Calu3 (cell line): Measurements from ENCODE around the gene CPM. TPM values are rescaled to one million over a fixed set of nuclear protein-coding genes. Genes with fewer than 3 reads are reported as not detected.

Experiments
- BruUV-seq: library from RNA; stranded (reverse); fragments of 400-500 nt; replicated peaks from 2 replicates; lab custom pipeline; 2021; lab: Mats Ljungman, UMichigan
- CTCF ChIA-PET: fragments of 300-600 bp; sonication (Branson Sonifier 250); formaldehyde crosslinking; loops from one replicate; lab custom pipeline; 2022; ENCODE audit warnings: antibody characterized with exemption; lab: Charles Lee
- DNase-seq: peaks from one replicate; pipeline ENCODE4 v3.0.0; 2022
- H3K27ac Mint-ChIP-seq: one replicate; pipeline ENCODE4 v1.8.0; 2022; ENCODE audit warnings: mixed read lengths; ENCODE audit not compliant: unreplicated experiment
- H3K27me3 Mint-ChIP-seq: one replicate; pipeline ENCODE4 v1.8.0; 2022; ENCODE audit warnings: mixed read lengths; ENCODE audit not compliant: unreplicated experiment
- H3K36me3 Mint-ChIP-seq: one replicate; pipeline ENCODE4 v1.8.0; 2022; ENCODE audit warnings: mild to moderate bottlenecking, moderate library complexity, mixed read lengths; ENCODE audit not compliant: insufficient read depth, unreplicated experiment
- H3K4me1 Mint-ChIP-seq: one replicate; pipeline ENCODE4 v1.8.0; 2022; ENCODE audit warnings: mild to moderate bottlenecking, low read depth, mixed read lengths; ENCODE audit not compliant: unreplicated experiment
- H3K4me3 Mint-ChIP-seq: one replicate; pipeline ENCODE4 v1.8.0; 2022; ENCODE audit warnings: mild to moderate bottlenecking, low read depth, moderate library complexity, mixed read lengths; ENCODE audit not compliant: unreplicated experiment
- H3K9me3 Mint-ChIP-seq: one replicate; pipeline ENCODE4 v1.8.0; 2022; ENCODE audit warnings: low read depth, mixed read lengths; ENCODE audit not compliant: unreplicated experiment
- intact Hi-C: fragments of 100-400 bp; cut with micrococcal nuclease; formaldehyde crosslinking; loops from one replicate; pipeline ENCODE4 v1.10.0; 2022; ENCODE audit not compliant: unreplicated experiment
- total RNA-seq: library from RNA; stranded (reverse); gene quantifications from 2 replicates; pipeline ENCODE4 v1.2.3, GENCODE V29; 2022
- TF ChIP-seq, protein P1 (sequence below): fragments of 200-600 bp; IDR thresholded peaks from one replicate; pipeline ENCODE4 v1.8.0; 2022; ENCODE audit warnings: antibody characterized with exemption; ENCODE audit not compliant: unreplicated experiment

The CPM gene
- total RNA-seq, 1 experiment from 2014 or later = 11.9 TPM

DNA sequence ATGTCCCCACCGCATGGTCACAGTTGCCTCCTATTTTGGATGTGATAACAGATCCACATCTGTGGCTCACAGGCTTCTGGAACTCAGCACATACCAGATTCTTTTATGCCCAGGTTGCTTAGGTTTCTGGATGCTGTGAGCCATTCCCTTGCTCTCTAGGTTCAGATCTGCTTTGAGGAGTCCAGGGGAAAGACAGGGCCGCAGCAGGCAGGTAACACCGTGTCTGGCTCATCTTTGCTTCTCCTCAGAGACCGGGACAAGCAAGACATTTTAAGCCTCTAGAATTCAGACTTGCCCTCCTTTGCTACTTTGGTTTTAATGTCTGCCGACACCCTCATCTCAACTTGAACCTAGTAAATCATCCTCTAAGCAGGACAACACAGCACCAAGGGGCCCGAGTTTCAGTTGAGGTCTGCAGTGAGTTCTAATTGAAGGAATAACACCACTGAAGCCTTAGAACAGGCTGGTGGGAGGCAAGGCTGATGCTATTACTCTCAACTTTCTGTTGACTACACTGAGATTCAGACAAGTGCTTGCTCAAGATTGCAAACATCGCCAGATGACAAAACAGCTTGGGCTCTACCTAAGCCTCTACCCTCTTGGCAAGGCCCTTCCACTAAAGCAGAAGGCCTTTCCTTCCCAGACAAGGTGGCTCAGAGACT is 69.7 kb downstream of the CPM start:
- Mint-ChIP-seq H3K36me3 (no peaks in the 10 kb centered on the region), H3K4me1 (no peaks in the 10 kb centered on the region), H3K27ac (no peak overlapping the region), H3K4me3 (no peak overlapping the region), H3K27me3 (no peaks in the 10 kb centered on the region), H3K9me3 (no peaks in the 10 kb centered on the region)
- CTCF ChIA-PET = interaction anchor here (0.6 kb wide), 1 partner anchor 189 kb away, joined by 3 read pairs; no protein-coding TSS in a partner anchor
- no peak for DNase-seq
- TF ChIP-seq, protein P1, sequence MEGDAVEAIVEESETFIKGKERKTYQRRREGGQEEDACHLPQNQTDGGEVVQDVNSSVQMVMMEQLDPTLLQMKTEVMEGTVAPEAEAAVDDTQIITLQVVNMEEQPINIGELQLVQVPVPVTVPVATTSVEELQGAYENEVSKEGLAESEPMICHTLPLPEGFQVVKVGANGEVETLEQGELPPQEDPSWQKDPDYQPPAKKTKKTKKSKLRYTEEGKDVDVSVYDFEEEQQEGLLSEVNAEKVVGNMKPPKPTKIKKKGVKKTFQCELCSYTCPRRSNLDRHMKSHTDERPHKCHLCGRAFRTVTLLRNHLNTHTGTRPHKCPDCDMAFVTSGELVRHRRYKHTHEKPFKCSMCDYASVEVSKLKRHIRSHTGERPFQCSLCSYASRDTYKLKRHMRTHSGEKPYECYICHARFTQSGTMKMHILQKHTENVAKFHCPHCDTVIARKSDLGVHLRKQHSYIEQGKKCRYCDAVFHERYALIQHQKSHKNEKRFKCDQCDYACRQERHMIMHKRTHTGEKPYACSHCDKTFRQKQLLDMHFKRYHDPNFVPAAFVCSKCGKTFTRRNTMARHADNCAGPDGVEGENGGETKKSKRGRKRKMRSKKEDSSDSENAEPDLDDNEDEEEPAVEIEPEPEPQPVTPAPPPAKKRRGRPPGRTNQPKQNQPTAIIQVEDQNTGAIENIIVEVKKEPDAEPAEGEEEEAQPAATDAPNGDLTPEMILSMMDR = no peak
- intact Hi-C loops = loop anchor here (10.0 kb wide), 1 partner anchor 382 kb away; no protein-coding TSS in a partner anchor
- no TSS peak for BruUV-seq

DNA sequence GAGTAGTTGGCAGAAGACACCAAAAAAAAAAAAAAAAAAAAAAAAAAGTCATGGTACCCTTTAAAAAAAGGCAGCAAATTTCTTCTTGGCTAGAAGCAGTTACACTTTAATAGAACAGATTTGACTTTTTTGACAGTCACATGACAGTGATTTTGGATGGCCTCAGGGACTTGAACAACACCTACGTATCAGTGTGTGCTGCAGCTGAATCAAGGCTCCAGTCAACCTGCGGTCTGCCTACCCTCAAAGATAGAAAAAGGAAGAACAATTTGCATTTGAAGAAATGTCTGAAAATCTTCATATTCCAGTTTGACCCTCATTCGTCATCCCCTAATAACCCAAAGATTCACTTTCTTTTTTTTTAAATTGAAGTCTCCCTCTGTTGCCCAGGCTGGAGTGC is 71.1 kb downstream of the CPM start:
- Mint-ChIP-seq H3K9me3 (no peaks in the 10 kb centered on the region), H3K27ac (no peak overlapping the region), H3K36me3 (no peaks in the 10 kb centered on the region), H3K4me1 (no peaks in the 10 kb centered on the region), H3K4me3 (no peak overlapping the region), H3K27me3 (no peaks in the 10 kb centered on the region)
- intact Hi-C loops = loop anchor here (10.0 kb wide), 1 partner anchor 383 kb away; no protein-coding TSS in a partner anchor
- CTCF ChIA-PET = interaction anchor here (0.7 kb wide), 1 partner anchor 280 kb away, joined by 6 read pairs; no protein-coding TSS in a partner anchor
- no TSS peak for BruUV-seq
- DNase-seq = no peak
- TF ChIP-seq, protein P1 = no peak

DNA sequence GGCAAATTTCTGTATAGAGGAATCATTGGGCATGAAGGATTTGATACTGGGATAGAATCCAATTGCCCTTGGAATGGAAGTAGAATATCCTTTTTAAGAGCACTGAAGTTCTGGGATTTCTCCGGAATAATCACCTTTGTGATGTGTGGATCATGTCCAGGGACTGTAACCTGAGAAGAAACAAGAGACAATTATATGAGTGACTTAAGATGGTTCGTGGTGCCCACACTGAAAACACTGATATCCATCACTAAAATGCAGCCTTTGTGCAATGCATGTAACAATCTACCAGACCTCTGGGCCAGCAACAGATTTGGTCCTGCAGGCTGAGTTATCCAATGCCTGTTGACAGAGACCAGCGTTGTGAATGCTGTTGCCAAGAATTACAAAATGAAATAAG is 76.5 kb downstream of the CPM start:
- Mint-ChIP-seq H3K27ac (no peak overlapping the region), H3K9me3 (no peaks in the 10 kb centered on the region), H3K4me3 (no peak overlapping the region), H3K4me1 (no peaks in the 10 kb centered on the region), H3K36me3 (no peaks in the 10 kb centered on the region), H3K27me3 (no peaks in the 10 kb centered on the region)
- no TSS peak for BruUV-seq
- intact Hi-C loops = no loop called here
- TF ChIP-seq, protein P1 = no peak
- no peak for DNase-seq
- CTCF ChIA-PET = interaction anchor here (0.6 kb wide), 1 partner anchor 17 kb away, joined by 3 read pairs; no protein-coding TSS in a partner anchor

DNA sequence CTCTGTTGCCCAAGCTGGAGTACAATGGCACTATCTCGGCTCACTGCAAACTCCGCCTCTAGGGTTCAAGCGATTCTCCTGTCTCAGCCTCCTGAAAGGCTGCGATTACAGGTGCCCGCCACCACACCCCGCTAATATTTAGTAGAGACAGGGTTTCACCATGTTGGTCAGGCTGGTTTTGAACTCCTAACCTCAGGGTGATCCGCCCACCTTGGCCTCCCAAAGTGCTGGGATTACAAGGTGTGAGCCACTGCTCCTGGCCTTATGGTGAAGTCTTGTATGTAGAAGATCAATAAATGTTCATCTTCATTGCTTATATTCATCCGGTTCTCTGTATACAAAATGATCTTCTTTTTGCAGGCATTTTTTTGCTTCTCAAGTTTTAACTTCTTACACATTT is 77.2 kb downstream of the CPM start:
- intact Hi-C loops = no loop called here
- CTCF ChIA-PET = no interaction called here
- H3K36me3 Mint-ChIP-seq = no peaks in the 10 kb centered on the region
- no peaks in the 10 kb centered on the region for H3K27me3 Mint-ChIP-seq
- no peaks in the 10 kb centered on the region for H3K4me1 Mint-ChIP-seq
- TF ChIP-seq, protein P1 = no peak
- H3K4me3 Mint-ChIP-seq = no peak overlapping the region
- no peak overlapping the region for H3K27ac Mint-ChIP-seq
- DNase-seq = no peak
- H3K9me3 Mint-ChIP-seq = no peaks in the 10 kb centered on the region
- BruUV-seq = no TSS peak
